ENCODE measurements around the gene TSPAN32.

The TSPAN32 gene

GRCh38 chr11:2366276-2366675 is 64.5 kb downstream of the TSPAN32 start:
- no peak for DNase-seq (ENCODE audit: low read depth)

DNA sequence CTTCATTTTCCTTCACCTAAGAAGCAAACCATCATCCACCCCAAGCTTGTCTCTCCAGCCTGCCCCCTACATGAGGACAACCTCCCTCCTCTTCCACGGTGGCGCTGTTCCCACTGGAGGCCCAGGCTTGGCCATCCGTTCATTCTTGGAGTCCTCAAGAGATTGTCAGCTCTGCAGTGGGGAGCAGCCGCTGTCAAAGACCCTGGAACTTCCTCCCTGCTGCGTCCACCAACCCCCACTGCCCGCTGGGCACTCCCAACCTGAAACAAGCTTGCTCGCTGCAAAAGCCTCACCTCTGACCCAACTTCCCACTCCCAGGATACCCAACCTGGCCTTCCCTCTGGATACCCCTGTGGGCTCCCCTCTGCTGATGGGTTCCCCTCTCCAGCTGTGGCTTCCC is 64.9 kb downstream of the TSPAN32 start:
- no peak for DNase-seq (ENCODE audit: low read depth)

DNA sequence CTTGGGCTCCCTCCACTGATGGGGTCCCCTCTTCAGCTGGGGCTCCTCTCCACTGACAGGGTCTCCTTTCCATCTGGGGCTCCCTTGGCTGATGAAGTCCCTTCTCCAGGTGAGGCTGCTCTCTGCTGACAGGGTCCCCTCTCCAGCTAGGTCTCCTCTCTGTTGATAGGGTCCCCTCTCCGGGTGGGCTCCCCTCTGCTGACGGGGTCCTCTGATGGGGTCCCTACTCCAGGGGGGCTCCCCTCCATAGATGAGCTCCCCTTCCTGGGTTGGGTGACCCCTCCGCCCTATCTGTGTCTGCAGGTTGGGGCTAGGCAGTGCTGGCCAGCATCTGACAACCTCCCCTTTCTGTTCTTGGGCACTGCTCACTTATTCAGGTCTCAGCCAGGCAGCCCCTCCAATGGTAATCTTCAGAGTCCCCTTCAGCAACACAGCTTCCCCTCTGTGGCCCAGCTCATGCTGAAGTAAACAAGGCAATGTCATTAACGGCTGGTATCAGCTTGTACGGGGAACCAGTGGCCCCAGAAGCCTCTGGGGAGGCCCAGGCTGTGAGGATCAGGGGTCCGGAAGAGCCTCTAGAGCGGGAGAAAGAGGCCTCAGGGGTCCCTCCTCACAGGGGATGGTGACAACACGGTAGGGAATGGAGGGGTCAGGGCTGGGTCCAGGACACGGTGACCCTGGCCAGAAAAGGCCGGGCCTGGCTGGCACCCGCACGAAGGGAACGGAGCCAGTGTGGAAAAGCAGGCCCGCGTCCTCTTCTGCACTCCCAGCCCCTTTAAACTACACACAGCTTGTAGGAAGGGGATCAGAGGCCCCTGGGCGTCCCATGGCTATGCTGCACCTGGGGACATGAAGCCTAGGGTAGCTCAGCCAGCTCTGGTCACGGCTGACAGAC is 65.7 kb downstream of the TSPAN32 start:
- DNase-seq (ENCODE audit: low read depth) = no peak
